Liver (tissue), 9 donors: Measurements from ENCODE around the gene SOX8. TPM values are rescaled to one million over a fixed set of nuclear protein-coding genes. Genes with fewer than 3 reads are reported as not detected.

Experiments used
- DNase-seq: peaks from one replicate; pipeline ENCODE4 v3.0.0-alpha.2; 2017; ENCODE audit warnings: low spot score
- H3K27ac ChIP-seq, 2 donors: one replicate each; pipeline ENCODE4 v1.7.0; 2013; ENCODE audit warnings: inconsistent platforms in 2 of 2, low read length in 2 of 2, control low read depth in 1 of 2, low read depth in 1 of 2, mild to moderate bottlenecking in 1 of 2
- H3K27me3 ChIP-seq, 4 donors: one replicate each; pipeline versions ENCODE4 v1.6.1 to v1.7.0; 2013; ENCODE audit warnings: low read length in 3 of 4, inconsistent platforms in 1 of 4, mild to moderate bottlenecking in 1 of 4, moderate library complexity in 1 of 4; ENCODE audit not compliant: control insufficient read depth in 4 of 4, insufficient read depth in 4 of 4
- H3K36me3 ChIP-seq, 4 donors: one replicate each; pipeline versions ENCODE4 v1.6.1 to v1.7.0; 2013; ENCODE audit warnings: low read length in 3 of 4, mild to moderate bottlenecking in 3 of 4, low read depth in 1 of 4, moderate library complexity in 1 of 4; ENCODE audit not compliant: control insufficient read depth in 4 of 4, insufficient read depth in 3 of 4
- H3K4me1 ChIP-seq, 4 donors: one replicate each; pipeline versions ENCODE4 v1.6.1 to v1.7.0; 2013; ENCODE audit warnings: low read length in 3 of 4, mild to moderate bottlenecking in 3 of 4, moderate library complexity in 1 of 4; ENCODE audit not compliant: control insufficient read depth in 4 of 4, insufficient read depth in 4 of 4
- H3K4me3 ChIP-seq, 3 donors: one replicate each; pipeline versions ENCODE4 v1.6.1 to v1.7.0; 2013; ENCODE audit warnings: low read length in 3 of 3, control low read depth in 1 of 3, low read depth in 1 of 3, mild to moderate bottlenecking in 1 of 3
- H3K9ac ChIP-seq, 2 donors: one replicate each; pipeline ENCODE4 v1.7.0; 2013; ENCODE audit warnings: low read length in 2 of 2, mild to moderate bottlenecking in 2 of 2, moderate library complexity in 2 of 2, control low read depth in 1 of 2, low read depth in 1 of 2
- H3K9me3 ChIP-seq, 4 donors: one replicate each; pipeline versions ENCODE4 v1.6.1 to v1.7.0; 2013; ENCODE audit warnings: low read length in 3 of 4; ENCODE audit not compliant: control insufficient read depth in 4 of 4
- EGR1 ChIP-seq, 2 donors: IDR thresholded peaks; 2 replicates each; pipeline ENCODE4 v1.6.1; 2016 to 2018; ENCODE audit warnings: antibody characterized with exemption in 2 of 2, low read depth in 2 of 2
- FOXA1 ChIP-seq: IDR thresholded peaks from 2 replicates; pipeline ENCODE4 v1.6.1; 2016; ENCODE audit warnings: antibody characterized with exemption
- FOXA2 ChIP-seq: IDR thresholded peaks from 2 replicates; pipeline ENCODE4 v1.6.1; 2016; ENCODE audit warnings: antibody characterized with exemption
- HNF4A ChIP-seq, 2 donors: conservative IDR thresholded peaks; 2 replicates each; pipeline ENCODE4 v1.6.1; 2016; ENCODE audit warnings: antibody characterized with exemption in 2 of 2, mild to moderate bottlenecking in 2 of 2
- HNF4G ChIP-seq: IDR thresholded peaks from 2 replicates; pipeline ENCODE4 v1.6.1; 2016; ENCODE audit warnings: antibody characterized with exemption
- JUND ChIP-seq, 2 donors: IDR thresholded peaks; 2 replicates each; pipeline ENCODE4 v1.6.1; 2016; ENCODE audit warnings: antibody characterized with exemption in 2 of 2
- NR2F2 ChIP-seq: IDR thresholded peaks from 2 replicates; pipeline ENCODE4 v1.6.1; 2016; ENCODE audit warnings: antibody characterized with exemption
- RAD21 ChIP-seq, 2 donors: IDR thresholded peaks; 2 replicates each; pipeline ENCODE4 v1.6.1; 2016; ENCODE audit warnings: antibody characterized with exemption in 2 of 2, mild to moderate bottlenecking in 2 of 2
- RXRA ChIP-seq, 2 donors: IDR thresholded peaks; 2 replicates each; pipeline ENCODE4 v1.6.1; 2017 to 2018; ENCODE audit warnings: antibody characterized with exemption in 2 of 2, mild to moderate bottlenecking in 1 of 2
- SP1 ChIP-seq: IDR thresholded peaks from 2 replicates; pipeline ENCODE4 v1.6.1; 2018; ENCODE audit warnings: antibody characterized with exemption, mild to moderate bottlenecking
- YY1 ChIP-seq: IDR thresholded peaks from 2 replicates; pipeline ENCODE4 v1.6.1; 2016; ENCODE audit warnings: antibody characterized with exemption, mild to moderate bottlenecking
- WGBS: extraction: QIAGEN DNeasy Blood & Tissue Kit; methylation state at CpG from one replicate; pipeline ENCODE4 v1.1.7; 2013; 5-methylcytosine and 5-hydroxymethylcytosine counted together
- polyA plus RNA-seq, 2 donors: library from polyadenylated mRNA; stranded (reverse) in 1 of 2; unstranded in 1 of 2; fragments of 200-250 nt in 1 of 2; fragments of >200 nt in 1 of 2; fragmentation: Nextera tagmentation in 1 of 2; extraction: Ambion mirVana in 1 of 2; gene quantifications; one replicate each; pipeline versions ENCODE4 v1.2.1 to v1.2.3, GENCODE V29; 2013 to 2015
- total RNA-seq, 2 donors: library from RNA; depleted of rRNA; stranded (reverse); fragments of >200 nt; gene quantifications; one replicate each; pipeline ENCODE4 v1.2.3, GENCODE V29; 2014
- TF ChIP-seq, protein P1 (sequence below): IDR thresholded peaks from 2 replicates; pipeline ENCODE4 v1.6.1; 2016; ENCODE audit warnings: antibody characterized with exemption, mild to moderate bottlenecking
- TF ChIP-seq, protein P2 (sequence below): IDR thresholded peaks from 2 replicates; pipeline ENCODE4 v1.6.1; 2016; ENCODE audit warnings: antibody characterized with exemption
- TF ChIP-seq, protein P3 (sequence below): fragments of 150-350 bp; IDR thresholded peaks from 2 replicates; pipeline ENCODE4 v1.5.1; 2017; ENCODE audit warnings: improper control_type of control experiment, low read depth, low read length; ENCODE audit not compliant: missing input control
- TF ChIP-seq, protein P4 (sequence below): IDR thresholded peaks from 2 replicates; pipeline ENCODE4 v1.6.1; 2016; ENCODE audit warnings: antibody characterized with exemption
- TF ChIP-seq, protein P5 (sequence below): IDR thresholded peaks from 2 replicates; pipeline ENCODE4 v1.6.1; 2016; ENCODE audit warnings: antibody characterized with exemption
- donor health status: healthy.
- donor health status: healthy.
- donor health status: healthy.
- donor health status: healthy.
- donor health status: healthy.

SOX8 gene
- total and polyA plus RNA-seq, 4 donors, result 0.05 to 0.33 (median 0.17) TPM; not detected in 1

DNA sequence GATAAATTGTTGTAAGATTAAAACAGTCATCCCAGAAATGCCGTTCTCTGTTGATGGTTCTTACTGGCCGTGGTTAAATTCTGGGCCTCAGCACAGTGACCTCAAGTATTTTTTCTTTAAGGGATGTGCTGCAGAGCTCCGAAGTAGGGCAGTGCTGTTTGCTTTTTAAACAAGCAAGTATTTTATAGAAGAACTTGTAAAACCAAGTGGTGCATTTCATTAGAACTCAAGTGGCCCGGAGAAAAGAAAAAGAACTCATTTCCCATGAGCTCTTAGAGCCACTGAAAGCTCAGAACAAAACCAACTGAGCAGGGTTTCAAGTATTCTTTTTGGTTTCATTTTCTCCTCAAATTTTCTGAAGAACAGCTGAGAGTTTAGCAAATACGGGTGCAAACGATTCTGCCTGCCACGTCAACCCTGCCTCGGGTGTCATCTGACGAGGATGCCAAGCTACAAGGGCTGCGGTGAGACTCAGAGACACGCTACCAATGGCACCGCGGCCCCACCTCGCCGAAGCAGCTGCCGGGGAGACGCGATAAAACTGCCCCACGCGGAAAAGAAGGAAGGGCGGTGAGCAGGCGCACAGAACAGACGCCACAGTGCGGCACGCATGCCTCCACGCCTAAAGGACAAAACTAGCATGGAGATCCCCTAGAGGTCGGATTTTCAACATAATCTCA lies 17.1 kb upstream of the SOX8 start:
- WGBS, result 82% methylated on average over 27 of the region's 27 CpGs
- no peak for DNase-seq
- H3K4me1 ChIP-seq, result peaks cover 0 to 4% (median 1%) of the 10 kb centered on the region in 4 donors
- H3K27me3 ChIP-seq, result no peaks in the 10 kb centered on the region
- no peak for TF ChIP-seq EGR1 (IDR thresholded peaks at IDR 0.05; ENCODE audit: low read depth in 2 of 2)
- TF ChIP-seq RAD21 (IDR thresholded peaks at IDR 0.05), result no peak
- TF ChIP-seq NR2F2, result no peak
- no peak for TF ChIP-seq YY1
- TF ChIP-seq, protein P1, sequence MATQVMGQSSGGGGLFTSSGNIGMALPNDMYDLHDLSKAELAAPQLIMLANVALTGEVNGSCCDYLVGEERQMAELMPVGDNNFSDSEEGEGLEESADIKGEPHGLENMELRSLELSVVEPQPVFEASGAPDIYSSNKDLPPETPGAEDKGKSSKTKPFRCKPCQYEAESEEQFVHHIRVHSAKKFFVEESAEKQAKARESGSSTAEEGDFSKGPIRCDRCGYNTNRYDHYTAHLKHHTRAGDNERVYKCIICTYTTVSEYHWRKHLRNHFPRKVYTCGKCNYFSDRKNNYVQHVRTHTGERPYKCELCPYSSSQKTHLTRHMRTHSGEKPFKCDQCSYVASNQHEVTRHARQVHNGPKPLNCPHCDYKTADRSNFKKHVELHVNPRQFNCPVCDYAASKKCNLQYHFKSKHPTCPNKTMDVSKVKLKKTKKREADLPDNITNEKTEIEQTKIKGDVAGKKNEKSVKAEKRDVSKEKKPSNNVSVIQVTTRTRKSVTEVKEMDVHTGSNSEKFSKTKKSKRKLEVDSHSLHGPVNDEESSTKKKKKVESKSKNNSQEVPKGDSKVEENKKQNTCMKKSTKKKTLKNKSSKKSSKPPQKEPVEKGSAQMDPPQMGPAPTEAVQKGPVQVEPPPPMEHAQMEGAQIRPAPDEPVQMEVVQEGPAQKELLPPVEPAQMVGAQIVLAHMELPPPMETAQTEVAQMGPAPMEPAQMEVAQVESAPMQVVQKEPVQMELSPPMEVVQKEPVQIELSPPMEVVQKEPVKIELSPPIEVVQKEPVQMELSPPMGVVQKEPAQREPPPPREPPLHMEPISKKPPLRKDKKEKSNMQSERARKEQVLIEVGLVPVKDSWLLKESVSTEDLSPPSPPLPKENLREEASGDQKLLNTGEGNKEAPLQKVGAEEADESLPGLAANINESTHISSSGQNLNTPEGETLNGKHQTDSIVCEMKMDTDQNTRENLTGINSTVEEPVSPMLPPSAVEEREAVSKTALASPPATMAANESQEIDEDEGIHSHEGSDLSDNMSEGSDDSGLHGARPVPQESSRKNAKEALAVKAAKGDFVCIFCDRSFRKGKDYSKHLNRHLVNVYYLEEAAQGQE, result no peak
- TF ChIP-seq HNF4A (conservative IDR thresholded peaks at IDR 0.05), result no peak
- TF ChIP-seq RXRA (IDR thresholded peaks at IDR 0.05), result no peak
- no peak for TF ChIP-seq JUND (IDR thresholded peaks at IDR 0.05)
- TF ChIP-seq, protein P2, sequence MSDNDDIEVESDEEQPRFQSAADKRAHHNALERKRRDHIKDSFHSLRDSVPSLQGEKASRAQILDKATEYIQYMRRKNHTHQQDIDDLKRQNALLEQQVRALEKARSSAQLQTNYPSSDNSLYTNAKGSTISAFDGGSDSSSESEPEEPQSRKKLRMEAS, result no peak
- TF ChIP-seq, protein P3, sequence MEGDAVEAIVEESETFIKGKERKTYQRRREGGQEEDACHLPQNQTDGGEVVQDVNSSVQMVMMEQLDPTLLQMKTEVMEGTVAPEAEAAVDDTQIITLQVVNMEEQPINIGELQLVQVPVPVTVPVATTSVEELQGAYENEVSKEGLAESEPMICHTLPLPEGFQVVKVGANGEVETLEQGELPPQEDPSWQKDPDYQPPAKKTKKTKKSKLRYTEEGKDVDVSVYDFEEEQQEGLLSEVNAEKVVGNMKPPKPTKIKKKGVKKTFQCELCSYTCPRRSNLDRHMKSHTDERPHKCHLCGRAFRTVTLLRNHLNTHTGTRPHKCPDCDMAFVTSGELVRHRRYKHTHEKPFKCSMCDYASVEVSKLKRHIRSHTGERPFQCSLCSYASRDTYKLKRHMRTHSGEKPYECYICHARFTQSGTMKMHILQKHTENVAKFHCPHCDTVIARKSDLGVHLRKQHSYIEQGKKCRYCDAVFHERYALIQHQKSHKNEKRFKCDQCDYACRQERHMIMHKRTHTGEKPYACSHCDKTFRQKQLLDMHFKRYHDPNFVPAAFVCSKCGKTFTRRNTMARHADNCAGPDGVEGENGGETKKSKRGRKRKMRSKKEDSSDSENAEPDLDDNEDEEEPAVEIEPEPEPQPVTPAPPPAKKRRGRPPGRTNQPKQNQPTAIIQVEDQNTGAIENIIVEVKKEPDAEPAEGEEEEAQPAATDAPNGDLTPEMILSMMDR, result no peak
- H3K4me3 ChIP-seq, result no peak overlapping the region
- no peaks in the 10 kb centered on the region for H3K9me3 ChIP-seq
- H3K36me3 ChIP-seq, result peaks cover 0 to 5% (median 1%) of the 10 kb centered on the region in 4 donors
- H3K9ac ChIP-seq, result no peak overlapping the region
- no peak overlapping the region for H3K27ac ChIP-seq

DNA sequence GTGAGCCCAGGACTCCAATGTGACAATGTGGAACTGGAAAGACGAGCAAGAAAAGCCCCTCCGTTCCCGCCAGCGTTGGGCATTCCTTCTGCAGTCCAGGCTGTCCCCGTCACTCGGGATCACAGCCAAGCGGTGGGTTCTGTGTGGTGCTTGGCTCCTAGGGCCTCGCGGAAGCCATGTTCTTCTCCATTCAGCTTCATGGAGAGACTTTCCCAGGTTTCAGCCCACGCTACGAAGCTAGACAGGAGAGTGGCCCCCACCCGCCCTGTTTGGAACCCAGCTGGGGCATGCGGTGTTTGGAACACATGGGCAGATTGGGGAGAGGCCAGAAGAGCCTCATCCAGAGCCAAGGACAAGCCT lies 16.6 kb upstream of the SOX8 start:
- peaks cover 0 to 5% (median 1%) of the 10 kb centered on the region in 4 donors for H3K36me3 ChIP-seq
- DNase-seq, result no peak
- H3K9me3 ChIP-seq, result no peaks in the 10 kb centered on the region
- H3K4me1 ChIP-seq, result peaks cover 3 to 9% (median 6%) of the 10 kb centered on the region in 4 donors
- no peak overlapping the region for H3K9ac ChIP-seq
- no peaks in the 10 kb centered on the region for H3K27me3 ChIP-seq
- H3K4me3 ChIP-seq, result no peak overlapping the region
- WGBS, result 96% methylated on average over 13 of the region's 13 CpGs
- TF ChIP-seq, protein P2, result no peak
- no peak for TF ChIP-seq SP1
- TF ChIP-seq, protein P3, result no peak
- no peak for TF ChIP-seq HNF4G
- TF ChIP-seq, protein P4, sequence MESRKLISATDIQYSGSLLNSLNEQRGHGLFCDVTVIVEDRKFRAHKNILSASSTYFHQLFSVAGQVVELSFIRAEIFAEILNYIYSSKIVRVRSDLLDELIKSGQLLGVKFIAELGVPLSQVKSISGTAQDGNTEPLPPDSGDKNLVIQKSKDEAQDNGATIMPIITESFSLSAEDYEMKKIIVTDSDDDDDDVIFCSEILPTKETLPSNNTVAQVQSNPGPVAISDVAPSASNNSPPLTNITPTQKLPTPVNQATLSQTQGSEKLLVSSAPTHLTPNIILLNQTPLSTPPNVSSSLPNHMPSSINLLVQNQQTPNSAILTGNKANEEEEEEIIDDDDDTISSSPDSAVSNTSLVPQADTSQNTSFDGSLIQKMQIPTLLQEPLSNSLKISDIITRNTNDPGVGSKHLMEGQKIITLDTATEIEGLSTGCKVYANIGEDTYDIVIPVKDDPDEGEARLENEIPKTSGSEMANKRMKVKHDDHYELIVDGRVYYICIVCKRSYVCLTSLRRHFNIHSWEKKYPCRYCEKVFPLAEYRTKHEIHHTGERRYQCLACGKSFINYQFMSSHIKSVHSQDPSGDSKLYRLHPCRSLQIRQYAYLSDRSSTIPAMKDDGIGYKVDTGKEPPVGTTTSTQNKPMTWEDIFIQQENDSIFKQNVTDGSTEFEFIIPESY, result no peak
- no peak for TF ChIP-seq FOXA1
- TF ChIP-seq RXRA (IDR thresholded peaks at IDR 0.05), result no peak
- TF ChIP-seq, protein P5, sequence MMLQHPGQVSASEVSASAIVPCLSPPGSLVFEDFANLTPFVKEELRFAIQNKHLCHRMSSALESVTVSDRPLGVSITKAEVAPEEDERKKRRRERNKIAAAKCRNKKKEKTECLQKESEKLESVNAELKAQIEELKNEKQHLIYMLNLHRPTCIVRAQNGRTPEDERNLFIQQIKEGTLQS, result no peak
- no peak for TF ChIP-seq FOXA2
- TF ChIP-seq RAD21 (IDR thresholded peaks at IDR 0.05), result no peak
- TF ChIP-seq HNF4A (conservative IDR thresholded peaks at IDR 0.05), result no peak
- TF ChIP-seq, protein P1, result no peak
- TF ChIP-seq JUND (IDR thresholded peaks at IDR 0.05), result no peak
- TF ChIP-seq NR2F2, result no peak
- TF ChIP-seq YY1, result no peak
- H3K27ac ChIP-seq, result no peak overlapping the region
